SK-N-SH (cell line): ENCODE results near the gene MINDY1. TPM values are rescaled to one million over a fixed set of nuclear protein-coding genes. Genes with fewer than 3 reads are reported as not detected.

Source experiments
- CTCF ChIA-PET: fragments of 300-600, 350-600 bp; formaldehyde crosslinking; extraction: SDS; loops from one replicate; lab custom pipeline; 2021; lab: Yijun Ruan, JAX
- POLR2A ChIA-PET: fragments of 350-600 bp; sonication (Branson Sonifier 250); formaldehyde crosslinking; extraction: SDS; loops from one replicate; lab custom pipeline; 2020; ENCODE audit warnings: antibody characterized with exemption, inconsistent platforms; lab: Yijun Ruan, JAX
- DNase-seq: peaks from one replicate; pipeline ENCODE4 v3.0.0; 2012
- H2AFZ ChIP-seq: fragments of 200-600 bp; sonication (generic); 2 replicates; pipeline ENCODE4 v1.8.1; 2016; ENCODE audit warnings: antibody characterized with exemption, mild to moderate bottlenecking, low read depth
- H3F3A ChIP-seq: fragments of 200-600 bp; sonication (generic); replicated peaks from 2 replicates; pipeline ENCODE3; 2016; ENCODE audit warnings: antibody characterized with exemption, mild to moderate bottlenecking; ENCODE audit not compliant: insufficient read depth
- H3K27ac ChIP-seq, 2 experiments: fragments of 200-500 bp in 1 of 2; fragments of 200-600 bp in 1 of 2; sonication (Bioruptor generic) in 1 of 2; sonication (generic), shearing (Covaris generic) in 1 of 2; 2 replicates each; pipeline versions ENCODE4 v1.5.1 to v1.6.1; 2014 to 2016; ENCODE audit warnings: low read depth in 2 of 2, inconsistent platforms in 1 of 2, low read length in 1 of 2, mild to moderate bottlenecking in 1 of 2, mixed read lengths in 1 of 2
- H3K27me3 ChIP-seq: fragments of 200-600 bp; sonication (generic), shearing (Covaris generic); 2 replicates; pipeline ENCODE4 v1.6.1; 2016; ENCODE audit warnings: mixed run types; ENCODE audit not compliant: insufficient read depth
- H3K36me3 ChIP-seq, 2 experiments: fragments of 200-500 bp in 1 of 2; fragments of 200-600 bp in 1 of 2; sonication (Bioruptor generic) in 1 of 2; sonication (generic) in 1 of 2; replicated peaks in 1 of 2; 2 replicates each; pipeline versions ENCODE3 to v1.5.1; 2014 to 2016; ENCODE audit warnings: low read length in 1 of 2, mild to moderate bottlenecking in 1 of 2; ENCODE audit not compliant: insufficient read depth in 2 of 2, control insufficient read depth in 1 of 2
- H3K4me1 ChIP-seq, 2 experiments: fragments of 200-500 bp in 1 of 2; fragments of 200-600 bp in 1 of 2; sonication (Bioruptor generic) in 1 of 2; sonication (generic), shearing (Covaris generic) in 1 of 2; 2 replicates each; pipeline versions ENCODE4 v1.5.1 to v1.6.1; 2014 to 2016; ENCODE audit warnings: low read depth in 1 of 2, low read length in 1 of 2, mixed run types in 1 of 2; ENCODE audit not compliant: insufficient read depth in 2 of 2, control insufficient read depth in 1 of 2
- H3K4me2 ChIP-seq: fragments of 200-600 bp; sonication (generic), shearing (Covaris generic); 2 replicates; pipeline ENCODE4 v1.6.1; 2017; ENCODE audit warnings: mixed run types
- H3K4me3 ChIP-seq, 2 experiments: fragments of 200-500 bp in 1 of 2; fragments of 200-600 bp in 1 of 2; sonication (Bioruptor generic) in 1 of 2; sonication (generic), shearing (Covaris generic) in 1 of 2; 2 replicates each; pipeline versions ENCODE4 v1.5.1 to v1.8.1; 2014 to 2016; ENCODE audit warnings: low read depth in 2 of 2, inconsistent platforms in 1 of 2, low read length in 1 of 2, mild to moderate bottlenecking in 1 of 2, mixed read lengths in 1 of 2, moderate library complexity in 1 of 2
- H3K79me2 ChIP-seq: fragments of 200-600 bp; sonication (generic); 2 replicates; pipeline ENCODE4 v1.8.1; 2017; ENCODE audit warnings: mild to moderate bottlenecking; ENCODE audit not compliant: insufficient read depth
- H3K9ac ChIP-seq: fragments of 200-600 bp; sonication (generic); 2 replicates; pipeline ENCODE4 v1.6.1; 2017; ENCODE audit warnings: mixed run types
- H3K9me2 ChIP-seq: fragments of 200-600 bp; sonication (generic); 2 replicates; pipeline ENCODE4 v1.6.1; 2017; ENCODE audit warnings: mixed run types
- H3K9me3 ChIP-seq: fragments of 200-600 bp; sonication (generic); 2 replicates; pipeline ENCODE4 v1.6.1; 2017; ENCODE audit warnings: mixed run types, mild to moderate bottlenecking, moderate library complexity
- H4K20me1 ChIP-seq: fragments of 200-600 bp; sonication (generic); 2 replicates; pipeline ENCODE4 v1.6.1; 2017; ENCODE audit warnings: mild to moderate bottlenecking, mixed run types; ENCODE audit not compliant: insufficient read depth
- CTCF ChIP-seq: fragments of 200-600 bp; sonication (generic); IDR thresholded peaks from 2 replicates; pipeline ENCODE4 v1.6.1; 2017; ENCODE audit warnings: antibody characterized with exemption, mild to moderate bottlenecking, moderate library complexity
- GATA2 ChIP-seq: sonication (generic); formaldehyde crosslinking; IDR thresholded peaks from 2 replicates; pipeline ENCODE4 v1.5.0; 2020; ENCODE audit warnings: mild to moderate bottlenecking, missing genetic modification reagents
- JUND ChIP-seq: IDR thresholded peaks from 2 replicates; pipeline ENCODE4 v1.4.0; 2012
- MAX ChIP-seq: IDR thresholded peaks from 2 replicates; pipeline ENCODE4 v1.4.0; 2012; ENCODE audit warnings: low read depth
- NRF1 ChIP-seq: IDR thresholded peaks from 2 replicates; pipeline ENCODE4 v1.6.1; 2012; ENCODE audit warnings: low read depth, mild to moderate bottlenecking, low read length
- POLR2AphosphoS5 ChIP-seq: IDR thresholded peaks from 2 replicates; pipeline ENCODE4 v1.6.1; 2012; ENCODE audit warnings: low read depth, low read length
- REST ChIP-seq: IDR thresholded peaks from 2 replicates; pipeline ENCODE4 v1.6.1; 2012; ENCODE audit warnings: mild to moderate bottlenecking, low read depth, low read length, moderate library complexity
- SIN3A ChIP-seq: IDR thresholded peaks from 2 replicates; pipeline ENCODE4 v1.6.1; 2012; ENCODE audit warnings: low read depth, mild to moderate bottlenecking, low read length, moderate library complexity, borderline replicate concordance
- SMC3 ChIP-seq: IDR thresholded peaks from 2 replicates; pipeline ENCODE4 v1.6.1; 2012; ENCODE audit warnings: low read depth, low read length, improper control_type of control experiment
- YY1 ChIP-seq: IDR thresholded peaks from 2 replicates; pipeline ENCODE4 v1.4.0; 2012; ENCODE audit warnings: low read depth, mild to moderate bottlenecking
- WGBS: methylation state at CpG from one replicate; pipeline ENCODE4 v1.1.6; 2017; ENCODE audit warnings: low lambda C conversion rate; 5-methylcytosine and 5-hydroxymethylcytosine counted together
- polyA plus RNA-seq, 3 experiments: library from polyadenylated mRNA; depleted of rRNA; stranded (reverse); fragments of >200 nt; gene quantifications; 2 replicates each; pipeline ENCODE4 v1.2.3, GENCODE V29; 2012

Gene MINDY1
- polyA plus RNA-seq, 1 of the 3 experiments (the other 2 are of a cell fraction), result 6.0 TPM

- Histone ChIP-seq H3K9me3 (no peaks in the 10 kb centered on the region), H3K4me2 (no peak overlapping the region), H3K36me3 (peaks cover 64 to 73% of the 10 kb centered on the region in 2 experiments), H3K27ac (no peak overlapping the region), H3K4me3 (no peak overlapping the region), H3K9me2 (no peaks in the 10 kb centered on the region), H3K9ac (no peak overlapping the region), H3F3A (peaks cover 20% of the 10 kb centered on the region), H3K79me2 (peaks cover 35% of the 10 kb centered on the region), H2AFZ (no peak overlapping the region), H3K27me3 (no peaks in the 10 kb centered on the region), H3K4me1 (peaks cover 0 to under 1% of the 10 kb centered on the region in 2 experiments; a peak in 1 of 4 replicates), H4K20me1 (peaks cover 22% of the 10 kb centered on the region)
- WGBS, result 93% methylated on average over 4 of the region's 4 CpGs
- TF ChIP-seq CTCF (no peak), NRF1 (no peak), SMC3 (no peak), POLR2AphosphoS5 (no peak; the same call in 1 of the 2 replicates)
- ChIA-PET CTCF (interaction anchor here (1.1 to 1.2 kb wide), 3 partner anchors 17 to 30 kb away, joined by 3 to 5 read pairs (median 3); no protein-coding TSS in a partner anchor), POLR2A (interaction anchor here (0.6 to 1.4 kb wide), 4 partner anchors 10 to 55 kb away, joined by 3 to 4 read pairs (median 3); partner anchors contain the start of gene CERS2)
- no peak for DNase-seq
Observed at GRCh38 chr1:150965605-150966004, 41.1 kb downstream of the MINDY1 start.

GRCh38 chr1:150964164-150964489, 42.6 kb downstream of the MINDY1 start:
- Histone ChIP-seq H4K20me1 (peaks cover 9% of the 10 kb centered on the region), H3F3A (peaks cover 20% of the 10 kb centered on the region), H3K4me2 (no peak overlapping the region), H3K27ac (no peak overlapping the region), H3K27me3 (no peaks in the 10 kb centered on the region), H3K9me3 (no peaks in the 10 kb centered on the region), H2AFZ (no peak overlapping the region), H3K4me3 (no peak overlapping the region), H3K4me1 (no peaks in the 10 kb centered on the region), H3K9ac (no peak overlapping the region), H3K79me2 (peaks cover 20% of the 10 kb centered on the region; the same call in 1 of the 2 replicates), H3K9me2 (no peaks in the 10 kb centered on the region), H3K36me3 (peaks cover 75 to 81% of the 10 kb centered on the region in 2 experiments)
- no peak for DNase-seq
- POLR2A ChIA-PET, result no interaction called here
- CTCF ChIA-PET, result no interaction called here
- 93% methylated on average over 5 of the region's 5 CpGs for WGBS
- no peak for TF ChIP-seq JUND
- no peak for TF ChIP-seq MAX
- no peak for TF ChIP-seq YY1
- no peak for TF ChIP-seq GATA2 (CRISPR knock-in tag)
- no peak for TF ChIP-seq SIN3A
- no peak for TF ChIP-seq REST
